PC-9 (cell line): ENCODE results near the gene CUZD1. TPM values are rescaled to one million over a fixed set of nuclear protein-coding genes. Genes with fewer than 3 reads are reported as not detected.

ENCODE experiments used
- BruUV-seq: library from RNA; stranded (reverse); fragments of 400-500 nt; replicated peaks from 2 replicates; lab custom pipeline; 2021; lab: Mats Ljungman, UMichigan
- CTCF ChIA-PET: fragments of 300-600 bp; sonication (Branson Sonifier 250); formaldehyde crosslinking; loops from one replicate; lab custom pipeline; 2022; ENCODE audit warnings: antibody characterized with exemption; lab: Charles Lee
- POLR2A ChIA-PET: fragments of 300-600 bp; sonication (Branson Sonifier 250); formaldehyde crosslinking; loops from one replicate; lab custom pipeline; 2022; ENCODE audit warnings: antibody characterized with exemption; ENCODE audit not compliant: unreplicated experiment; lab: Charles Lee
- DNase-seq, 2 experiments: peaks; one replicate each; pipeline versions ENCODE4 v3.0.0 to v3.0.0-alpha.2; 2015 to 2022; ENCODE audit warnings: mixed read lengths in 1 of 2
- H2AFZ ChIP-seq: fragments of 200-600 bp; sonication (generic); 2 replicates; pipeline ENCODE4 v1.8.1; 2017; ENCODE audit warnings: antibody characterized with exemption
- H3F3A ChIP-seq: fragments of 200-600 bp; sonication (generic); 2 replicates; pipeline ENCODE4 v1.8.1; 2017; ENCODE audit warnings: antibody characterized with exemption, mild to moderate bottlenecking, low read depth; ENCODE audit not compliant: insufficient read depth
- H3K27ac ChIP-seq: fragments of 200-600 bp; sonication (generic); 2 replicates; pipeline ENCODE4 v1.6.1; 2016; ENCODE audit warnings: mixed run types
- H3K27me3 ChIP-seq: fragments of 200-600 bp; sonication (generic); 2 replicates; pipeline ENCODE4 v1.6.1; 2016; ENCODE audit warnings: low read depth, mixed run types; ENCODE audit not compliant: insufficient read depth
- H3K36me3 ChIP-seq: fragments of 200-600 bp; sonication (generic); 2 replicates; pipeline ENCODE4 v1.6.1; 2016; ENCODE audit warnings: low read depth, mixed run types
- H3K4me1 ChIP-seq: fragments of 200-600 bp; sonication (generic); replicated peaks from 2 replicates; pipeline ENCODE4 v1.6.1; 2016; ENCODE audit warnings: mixed run types; ENCODE audit not compliant: insufficient read depth
- H3K4me2 ChIP-seq: fragments of 200-600 bp; sonication (generic); 2 replicates; pipeline ENCODE4 v1.6.1; 2017; ENCODE audit warnings: mixed run types
- H3K4me3 ChIP-seq: fragments of 200-600 bp; sonication (generic); 2 replicates; pipeline ENCODE4 v1.6.1; 2016; ENCODE audit warnings: mixed run types
- H3K79me2 ChIP-seq: fragments of 200-600 bp; sonication (generic); 2 replicates; pipeline ENCODE4 v1.6.1; 2017; ENCODE audit warnings: low read depth, mixed run types
- H3K9me2 ChIP-seq: fragments of 200-600 bp; sonication (generic); 2 replicates; pipeline ENCODE4 v1.8.1; 2017; ENCODE audit warnings: mild to moderate bottlenecking; ENCODE audit not compliant: insufficient read depth
- H3K9me3 ChIP-seq: fragments of 200-600 bp; sonication (generic); 2 replicates; pipeline ENCODE4 v1.8.1; 2016; ENCODE audit warnings: low read depth; ENCODE audit not compliant: insufficient read depth
- H4K20me1 ChIP-seq: fragments of 200-600 bp; sonication (generic); 2 replicates; pipeline ENCODE4 v1.8.1; 2017; ENCODE audit not compliant: insufficient read depth
- EZH2 ChIP-seq: fragments of 200-600 bp; sonication (generic); IDR thresholded peaks from 2 replicates; pipeline ENCODE4 v1.8.0; 2017; ENCODE audit warnings: antibody characterized with exemption, low read depth
- intact Hi-C: fragments of 100-400 bp; cut with micrococcal nuclease; formaldehyde crosslinking; loops from one replicate; pipeline ENCODE4 v1.10.0; 2022; ENCODE audit not compliant: unreplicated experiment
- total RNA-seq: library from RNA; stranded (reverse); gene quantifications from 2 replicates; pipeline ENCODE4 v1.2.3, GENCODE V29; 2021
- TF ChIP-seq, protein P1 (sequence below): fragments of 200-600 bp; sonication (generic); conservative IDR thresholded peaks from 2 replicates; pipeline ENCODE4 v1.6.1; 2017; ENCODE audit warnings: mixed run types, antibody characterized with exemption, mild to moderate bottlenecking, moderate library complexity

CUZD1 gene
- total RNA-seq, 1 experiment from 2014 or later: 2.0 TPM

DNA sequence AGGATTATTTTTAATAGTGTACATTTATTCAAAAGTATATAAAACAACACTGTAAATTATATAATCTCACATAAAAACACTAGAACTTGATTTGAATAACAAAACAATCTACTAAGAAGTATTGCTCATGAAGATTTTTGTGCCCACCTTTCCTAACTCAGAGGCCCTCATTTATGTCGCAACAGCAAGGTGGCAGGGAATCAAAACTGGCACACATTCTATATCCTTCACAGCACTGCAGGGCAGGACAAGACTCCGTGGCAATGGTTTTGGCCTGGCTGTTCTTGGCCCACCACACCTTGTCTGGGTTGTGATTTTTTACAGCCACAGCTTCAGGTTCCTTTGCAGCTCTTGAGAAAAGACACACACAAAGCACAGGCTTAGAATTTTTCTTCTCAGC lies 3.4 kb upstream of the CUZD1 start:
- Histone ChIP-seq H3K4me3 (no peak overlapping the region), H4K20me1 (no peaks in the 10 kb centered on the region), H3K9me2 (no peaks in the 10 kb centered on the region), H3K27me3 (no peaks in the 10 kb centered on the region), H3F3A (no peaks in the 10 kb centered on the region), H3K36me3 (no peaks in the 10 kb centered on the region), H3K27ac (no peak overlapping the region), H3K4me1 (peaks cover 9% of the 10 kb centered on the region), H2AFZ (no peak overlapping the region), H3K4me2 (no peak overlapping the region), H3K9me3 (no peaks in the 10 kb centered on the region), H3K79me2 (no peaks in the 10 kb centered on the region)
- no peak for TF ChIP-seq EZH2
- TF ChIP-seq, protein P1, sequence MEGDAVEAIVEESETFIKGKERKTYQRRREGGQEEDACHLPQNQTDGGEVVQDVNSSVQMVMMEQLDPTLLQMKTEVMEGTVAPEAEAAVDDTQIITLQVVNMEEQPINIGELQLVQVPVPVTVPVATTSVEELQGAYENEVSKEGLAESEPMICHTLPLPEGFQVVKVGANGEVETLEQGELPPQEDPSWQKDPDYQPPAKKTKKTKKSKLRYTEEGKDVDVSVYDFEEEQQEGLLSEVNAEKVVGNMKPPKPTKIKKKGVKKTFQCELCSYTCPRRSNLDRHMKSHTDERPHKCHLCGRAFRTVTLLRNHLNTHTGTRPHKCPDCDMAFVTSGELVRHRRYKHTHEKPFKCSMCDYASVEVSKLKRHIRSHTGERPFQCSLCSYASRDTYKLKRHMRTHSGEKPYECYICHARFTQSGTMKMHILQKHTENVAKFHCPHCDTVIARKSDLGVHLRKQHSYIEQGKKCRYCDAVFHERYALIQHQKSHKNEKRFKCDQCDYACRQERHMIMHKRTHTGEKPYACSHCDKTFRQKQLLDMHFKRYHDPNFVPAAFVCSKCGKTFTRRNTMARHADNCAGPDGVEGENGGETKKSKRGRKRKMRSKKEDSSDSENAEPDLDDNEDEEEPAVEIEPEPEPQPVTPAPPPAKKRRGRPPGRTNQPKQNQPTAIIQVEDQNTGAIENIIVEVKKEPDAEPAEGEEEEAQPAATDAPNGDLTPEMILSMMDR: no peak
- CTCF ChIA-PET: no interaction called here
- POLR2A ChIA-PET: no interaction called here
- no peak for DNase-seq
- BruUV-seq: no TSS peak
- intact Hi-C loops: no loop called here

DNA sequence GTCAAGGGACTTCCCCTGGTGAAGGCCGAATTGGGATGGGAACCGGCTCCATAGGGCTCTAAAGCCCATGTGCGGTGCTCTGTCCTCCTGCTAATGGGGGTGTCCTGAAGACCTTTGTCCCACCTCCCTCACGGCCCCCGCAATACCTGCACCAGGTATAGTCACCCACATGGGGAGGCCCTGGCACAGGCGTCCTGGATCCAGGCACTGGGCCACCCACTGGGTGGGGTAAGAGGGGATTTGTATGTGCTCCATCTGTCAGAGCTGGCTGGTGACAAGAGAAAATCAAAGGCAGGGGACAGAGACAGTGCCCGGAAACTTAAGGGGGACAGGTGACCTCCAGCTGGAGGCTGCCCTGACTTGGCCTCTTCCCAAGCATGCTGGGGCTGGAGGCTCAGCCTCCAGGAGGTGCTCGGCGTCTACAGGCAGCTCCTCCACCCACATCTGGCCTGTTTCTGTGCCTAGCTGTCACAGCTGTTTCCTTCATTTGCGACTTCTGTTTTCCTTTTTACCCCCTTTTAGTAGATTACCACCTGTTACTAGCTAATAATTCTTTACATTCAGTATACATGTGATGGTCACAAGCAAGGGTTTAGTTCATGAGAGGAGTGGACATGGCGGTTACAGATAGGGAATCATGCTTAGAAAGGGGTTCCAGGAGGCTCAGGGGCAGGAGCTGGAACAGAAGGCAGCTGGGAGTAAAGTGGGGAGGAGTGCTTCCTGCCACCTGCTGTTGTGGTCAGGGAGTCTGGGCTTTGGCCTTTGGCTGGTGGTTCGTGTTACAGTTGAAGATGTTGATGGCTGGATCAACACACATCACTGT lies 2.3 kb upstream of the CUZD1 start:
- no peaks in the 10 kb centered on the region for H3K27me3 ChIP-seq
- H3F3A ChIP-seq: no peaks in the 10 kb centered on the region
- ChIA-PET POLR2A (no interaction called here), CTCF (no interaction called here)
- no peaks in the 10 kb centered on the region for H3K36me3 ChIP-seq
- TF ChIP-seq, protein P1: no peak
- no peak for TF ChIP-seq EZH2
- peaks cover 9% of the 10 kb centered on the region for H3K4me1 ChIP-seq
- H3K4me3 ChIP-seq: no peak overlapping the region
- no peak overlapping the region for H3K27ac ChIP-seq
- intact Hi-C loops: no loop called here
- no TSS peak for BruUV-seq
- no peaks in the 10 kb centered on the region for H4K20me1 ChIP-seq
- no peaks in the 10 kb centered on the region for H3K9me3 ChIP-seq
- H3K4me2 ChIP-seq: no peak overlapping the region
- no peak for DNase-seq
- H2AFZ ChIP-seq: no peak overlapping the region
- no peaks in the 10 kb centered on the region for H3K9me2 ChIP-seq
- H3K79me2 ChIP-seq: no peaks in the 10 kb centered on the region

DNA sequence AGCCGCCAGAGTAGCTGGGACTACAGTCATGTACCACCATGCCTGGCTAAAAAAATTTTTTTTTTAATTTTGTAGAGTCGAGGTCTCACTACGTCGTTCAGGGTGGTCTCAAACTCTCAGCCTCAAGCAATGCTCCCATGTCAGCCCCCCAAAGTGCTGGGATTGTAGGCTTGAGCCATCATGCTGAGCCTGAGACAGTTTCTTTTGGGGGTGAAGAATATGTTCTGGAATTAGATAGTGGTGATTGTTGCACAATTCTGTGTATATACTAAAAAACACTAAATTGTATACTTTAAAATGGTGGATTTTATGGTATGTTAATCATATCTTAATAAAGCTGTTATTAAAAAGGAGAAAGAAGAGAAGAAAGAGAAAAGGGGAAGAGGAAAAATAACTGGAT lies 1.5 kb downstream of the CUZD1 start:
- Histone ChIP-seq H3K4me1 (no peaks in the 10 kb centered on the region), H3K27ac (no peak overlapping the region), H3K27me3 (no peaks in the 10 kb centered on the region), H3F3A (no peaks in the 10 kb centered on the region), H4K20me1 (no peaks in the 10 kb centered on the region), H3K9me3 (no peaks in the 10 kb centered on the region), H3K9me2 (no peaks in the 10 kb centered on the region), H3K79me2 (no peaks in the 10 kb centered on the region), H2AFZ (no peak overlapping the region), H3K4me2 (no peak overlapping the region), H3K36me3 (no peaks in the 10 kb centered on the region), H3K4me3 (no peak overlapping the region)
- ChIA-PET CTCF (no interaction called here), POLR2A (no interaction called here)
- intact Hi-C loops: no loop called here
- no TSS peak for BruUV-seq
- no peak for TF ChIP-seq EZH2
- TF ChIP-seq, protein P1: no peak
- no peak for DNase-seq
